ENCODE results near the gene SELE.

GRCh38 chr1:169690489-169690888 lies 43.4 kb downstream of the SELE start:
- no peak for TF ChIP-seq CTCF (conservative IDR thresholded peaks at IDR 0.05; ENCODE audit: low read length)
- TF ChIP-seq EZH2phosphoT487 (IDR thresholded peaks at IDR 0.05; ENCODE audit: borderline replicate concordance): no peak
